ENCODE measurements around the gene B3GALNT2.

DNA sequence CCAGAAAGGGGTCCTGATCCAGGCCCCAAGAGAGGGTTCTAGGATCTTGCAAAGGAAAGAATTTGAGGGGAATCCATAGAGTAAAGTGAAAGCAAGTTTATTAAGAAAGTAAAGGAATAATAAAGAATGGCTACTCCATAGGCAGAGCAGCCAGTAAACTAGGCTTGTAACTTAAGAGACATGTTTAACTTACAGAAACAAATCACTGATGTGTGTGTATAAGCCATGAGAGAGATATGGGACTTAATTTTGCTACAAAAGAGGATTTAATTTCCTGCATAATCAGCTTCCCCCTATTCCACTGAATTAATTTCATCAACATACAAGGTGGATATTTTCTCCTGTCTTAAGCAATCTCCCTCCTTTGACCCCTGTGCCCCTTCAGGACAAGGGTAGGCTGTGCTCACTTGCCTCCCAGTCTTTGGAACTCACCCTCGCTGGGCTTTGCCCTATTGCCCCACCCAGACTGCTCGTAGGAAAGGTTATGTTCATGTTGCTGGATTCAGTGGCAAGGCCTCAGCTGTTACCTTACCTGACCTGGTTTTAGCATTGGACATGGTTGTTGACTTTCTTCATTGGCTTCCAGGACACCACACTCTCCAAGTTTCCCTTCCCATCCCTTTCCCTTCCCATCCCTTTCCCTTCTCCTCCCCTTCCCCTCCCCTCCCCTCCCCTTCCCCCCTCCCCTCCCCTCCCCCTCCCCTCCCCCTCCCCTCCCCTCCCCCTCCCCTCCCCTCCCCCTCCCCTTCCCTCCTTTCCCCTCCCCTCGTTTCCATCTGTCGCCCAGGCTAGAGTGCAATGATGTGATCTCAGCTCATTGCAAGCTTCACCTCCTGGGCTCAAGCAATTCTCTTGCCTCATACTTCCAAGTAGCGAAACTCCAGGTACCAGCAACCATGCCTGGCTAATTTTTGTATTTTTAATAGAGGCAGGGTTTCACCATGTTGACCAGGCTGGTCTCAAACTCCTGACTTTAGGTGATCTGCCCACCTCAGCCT, 92.5 kb downstream of the B3GALNT2 start:
- TF ChIP-seq NFRKB (IDR thresholded peaks at IDR 0.05) = no peak
- no peak for TF ChIP-seq SP1 (IDR thresholded peaks at IDR 0.05)
- no peak for TF ChIP-seq CTBP1 (IDR thresholded peaks at IDR 0.05; ENCODE audit: borderline replicate concordance)
- TF ChIP-seq FOXA1 (IDR thresholded peaks at IDR 0.05) = no peak
- TF ChIP-seq BHLHE40 (IDR thresholded peaks at IDR 0.05; ENCODE audit: borderline replicate concordance) = no peak
- no peak for TF ChIP-seq SUZ12 (IDR thresholded peaks at IDR 0.05)
- no peak for TF ChIP-seq ZNF384 (IDR thresholded peaks at IDR 0.05)
- TF ChIP-seq FOXM1 (IDR thresholded peaks at IDR 0.05; ENCODE audit: borderline replicate concordance) = no peak

Data from HEK293T (cell line).